ENCODE data around the gene TOM1. TPM values are rescaled to one million over a fixed set of nuclear protein-coding genes. Genes with fewer than 3 reads are reported as not detected.

Gene TOM1
- total RNA-seq, 4 donors from 2014 or later = 64.7 to 114 (median 86.5) TPM

DNA sequence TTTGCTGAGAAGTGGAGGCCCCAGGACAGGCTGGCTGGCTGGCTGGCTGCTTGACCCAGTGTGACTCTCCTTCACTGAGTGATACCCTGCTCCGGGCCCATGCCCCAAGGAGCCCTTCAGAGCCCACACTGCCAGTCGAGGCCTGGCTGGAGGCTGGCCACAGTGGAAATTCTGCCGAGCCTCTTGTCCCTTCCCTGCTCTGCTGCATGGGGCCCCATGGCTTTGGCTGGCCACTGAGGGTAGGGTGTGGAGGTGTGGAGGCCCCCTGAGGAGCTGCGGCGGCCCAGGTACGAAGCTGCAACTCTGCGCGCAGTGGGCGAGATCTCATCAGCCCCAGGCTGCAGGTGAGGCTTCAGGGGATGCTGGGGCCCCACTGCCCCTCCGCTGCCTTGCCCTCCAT, 47.8 kb downstream of the TOM1 start:
- 83 to 95% methylated on average over 7 to 10 of the region's 10 CpGs for WGBS, 2 donors
- no peak for DNase-seq (ENCODE audit: low spot score in 2 of 2)
- Histone ChIP-seq H3K9me3 (no peaks in the 10 kb centered on the region), H3K27me3 (no peaks in the 10 kb centered on the region), H3K36me3 (peaks cover 0 to 65% (median 0%) of the 10 kb centered on the region in 3 donors), H3K4me1 (peaks cover 0 to 24% (median 7%) of the 10 kb centered on the region in 4 donors), H3K27ac (no peak overlapping the region), H3K4me3 (no peak overlapping the region)
- TF ChIP-seq, protein P1, sequence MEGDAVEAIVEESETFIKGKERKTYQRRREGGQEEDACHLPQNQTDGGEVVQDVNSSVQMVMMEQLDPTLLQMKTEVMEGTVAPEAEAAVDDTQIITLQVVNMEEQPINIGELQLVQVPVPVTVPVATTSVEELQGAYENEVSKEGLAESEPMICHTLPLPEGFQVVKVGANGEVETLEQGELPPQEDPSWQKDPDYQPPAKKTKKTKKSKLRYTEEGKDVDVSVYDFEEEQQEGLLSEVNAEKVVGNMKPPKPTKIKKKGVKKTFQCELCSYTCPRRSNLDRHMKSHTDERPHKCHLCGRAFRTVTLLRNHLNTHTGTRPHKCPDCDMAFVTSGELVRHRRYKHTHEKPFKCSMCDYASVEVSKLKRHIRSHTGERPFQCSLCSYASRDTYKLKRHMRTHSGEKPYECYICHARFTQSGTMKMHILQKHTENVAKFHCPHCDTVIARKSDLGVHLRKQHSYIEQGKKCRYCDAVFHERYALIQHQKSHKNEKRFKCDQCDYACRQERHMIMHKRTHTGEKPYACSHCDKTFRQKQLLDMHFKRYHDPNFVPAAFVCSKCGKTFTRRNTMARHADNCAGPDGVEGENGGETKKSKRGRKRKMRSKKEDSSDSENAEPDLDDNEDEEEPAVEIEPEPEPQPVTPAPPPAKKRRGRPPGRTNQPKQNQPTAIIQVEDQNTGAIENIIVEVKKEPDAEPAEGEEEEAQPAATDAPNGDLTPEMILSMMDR (IDR thresholded peaks at IDR 0.05) = no peak
- TF ChIP-seq EP300 (IDR thresholded peaks at IDR 0.05) = no peak
- no peak for TF ChIP-seq POLR2A (IDR thresholded peaks at IDR 0.05)

DNA sequence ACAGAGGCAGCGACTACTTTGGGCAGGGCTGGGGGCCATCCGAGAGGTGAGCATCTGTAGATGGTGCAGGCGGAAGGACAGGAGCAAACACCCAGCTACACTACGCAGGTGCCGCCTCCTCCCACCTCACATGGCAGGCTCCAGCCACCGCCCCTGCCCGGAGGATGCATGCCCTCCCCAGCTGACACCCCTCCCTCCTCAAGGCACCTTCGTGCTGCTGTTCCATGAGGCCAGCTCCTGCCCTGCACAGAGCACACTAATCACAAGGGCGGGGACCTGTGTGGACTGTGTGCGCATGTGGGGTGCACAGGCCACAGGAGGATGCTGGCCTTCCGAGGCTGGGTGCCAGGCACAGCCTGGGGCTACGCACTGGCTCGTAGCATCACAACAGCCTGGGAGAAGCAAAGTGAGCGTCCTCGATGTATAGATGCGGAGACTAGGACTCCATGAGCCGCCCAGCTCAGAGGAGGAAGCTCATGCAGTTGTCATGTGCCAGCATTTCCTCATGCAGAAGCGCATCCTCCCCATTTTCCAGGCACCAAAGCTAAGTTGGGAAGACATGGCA, 48.4 kb downstream of the TOM1 start:
- WGBS, 2 donors = 79 to 87% methylated on average over 17 to 18 of the region's 18 CpGs
- Histone ChIP-seq H3K36me3 (peaks cover 0 to 58% (median 0%) of the 10 kb centered on the region in 3 donors), H3K27me3 (no peaks in the 10 kb centered on the region), H3K4me3 (no peak overlapping the region), H3K27ac (no peak overlapping the region), H3K4me1 (peaks cover 0 to 24% (median 7%) of the 10 kb centered on the region in 4 donors), H3K9me3 (no peaks in the 10 kb centered on the region)
- TF ChIP-seq POLR2A (IDR thresholded peaks at IDR 0.05) (no peak), EP300 (IDR thresholded peaks at IDR 0.05) (no peak)
- TF ChIP-seq, protein P1 (IDR thresholded peaks at IDR 0.05) = no peak
- DNase-seq (ENCODE audit: low spot score in 2 of 2) = no peak

DNA sequence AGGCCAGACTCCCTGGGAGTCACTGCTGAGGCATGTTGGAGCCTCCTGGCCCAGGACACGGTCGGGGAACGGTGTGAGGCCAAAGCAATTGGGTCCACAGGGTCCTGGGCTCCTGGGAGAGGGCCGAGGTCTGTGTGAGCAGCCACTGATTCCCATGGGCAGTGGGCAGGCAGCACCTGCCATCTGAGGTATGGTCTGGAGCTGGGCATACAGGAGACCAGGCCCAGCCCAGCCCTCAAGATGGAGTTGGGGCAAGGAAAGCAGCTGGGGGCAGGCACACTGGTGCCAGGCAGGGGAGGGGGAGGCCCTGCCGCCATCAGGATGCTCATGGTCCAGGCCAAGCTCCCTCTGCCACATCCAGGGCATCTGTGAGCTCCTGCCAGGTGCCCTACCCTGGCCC, 49.0 kb downstream of the TOM1 start:
- Histone ChIP-seq H3K4me3 (no peak overlapping the region), H3K36me3 (peaks cover 0 to 53% (median 0%) of the 10 kb centered on the region in 3 donors), H3K4me1 (peaks cover 0 to 26% (median 7%) of the 10 kb centered on the region in 4 donors), H3K27me3 (no peaks in the 10 kb centered on the region), H3K27ac (no peak overlapping the region), H3K9me3 (no peaks in the 10 kb centered on the region)
- TF ChIP-seq POLR2A (IDR thresholded peaks at IDR 0.05) = no peak
- TF ChIP-seq, protein P1 (IDR thresholded peaks at IDR 0.05) = no peak
- TF ChIP-seq EP300 (IDR thresholded peaks at IDR 0.05) = no peak
- DNase-seq (ENCODE audit: low spot score in 2 of 2) = no peak
- WGBS, 2 donors = 68 to 73% methylated on average over 4 to 5 of the region's 5 CpGs

DNA sequence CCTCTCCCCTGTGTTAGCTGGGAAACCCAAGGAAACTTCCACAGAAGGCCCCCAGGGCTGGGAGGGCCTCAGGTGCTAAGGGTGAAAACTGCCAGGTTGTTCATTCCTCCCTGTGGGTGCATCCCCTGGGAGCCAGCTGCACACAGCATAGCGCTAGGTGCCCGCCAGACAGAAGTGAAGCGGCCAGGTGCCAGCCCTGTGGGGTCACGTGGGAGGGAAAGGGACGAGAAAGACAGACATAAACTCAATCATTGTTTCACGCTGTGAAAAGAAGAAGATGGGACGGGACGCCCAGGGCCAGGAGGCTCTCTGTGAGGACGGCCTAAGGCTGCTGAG, 49.6 kb downstream of the TOM1 start:
- Histone ChIP-seq H3K27me3 (no peaks in the 10 kb centered on the region), H3K9me3 (no peaks in the 10 kb centered on the region), H3K4me1 (peaks cover 0 to 29% (median 7%) of the 10 kb centered on the region in 4 donors), H3K36me3 (peaks cover 0 to 47% (median 0%) of the 10 kb centered on the region in 3 donors), H3K27ac (no peak overlapping the region), H3K4me3 (no peak overlapping the region)
- DNase-seq (ENCODE audit: low spot score in 2 of 2) = no peak
- TF ChIP-seq EP300 (IDR thresholded peaks at IDR 0.05) (no peak), POLR2A (IDR thresholded peaks at IDR 0.05) (no peak)
- TF ChIP-seq, protein P1 (IDR thresholded peaks at IDR 0.05) = no peak
- WGBS, 2 donors = 61 to 73% methylated on average over 9 of the region's 9 CpGs

DNA sequence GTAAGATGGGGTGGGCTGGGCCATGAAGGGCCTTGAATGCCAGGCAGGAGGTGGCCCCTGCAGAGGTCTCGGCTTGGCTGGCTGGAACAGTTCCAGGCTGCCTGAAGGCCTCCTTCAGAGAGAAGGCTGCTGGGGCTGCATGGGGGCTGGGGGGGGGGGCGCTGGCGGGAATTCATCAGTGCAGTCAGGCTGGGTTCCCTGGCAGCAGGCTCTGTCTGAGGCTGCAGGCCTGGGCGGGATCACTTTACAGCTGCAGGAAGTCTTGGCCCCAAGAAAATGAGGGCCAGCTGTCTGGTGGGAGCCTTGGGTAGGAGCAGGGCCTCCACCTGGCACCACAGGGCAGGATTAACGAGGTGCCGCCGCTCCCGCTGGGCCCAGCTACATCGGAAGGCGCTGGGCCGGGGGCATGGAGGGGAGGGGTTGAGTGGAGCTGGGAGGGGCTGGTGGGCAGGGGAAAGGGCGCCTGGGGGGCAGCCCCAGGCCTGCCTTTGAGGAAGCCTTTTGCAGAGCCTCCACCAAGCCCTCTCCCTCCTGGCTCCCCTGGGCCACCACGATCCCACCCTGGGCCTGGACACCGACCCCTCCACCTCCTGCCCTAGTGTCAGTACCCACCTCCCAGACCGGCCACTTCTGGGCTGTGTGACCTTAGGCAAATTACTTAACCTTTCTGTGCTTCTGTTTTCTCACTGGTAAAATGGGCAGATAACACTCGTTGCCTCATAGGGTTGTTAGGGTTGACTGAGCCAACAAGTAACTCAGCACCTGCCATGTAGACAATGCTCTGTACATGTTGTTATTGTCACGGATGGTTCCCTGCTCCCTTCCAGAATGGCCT, 50.2 kb downstream of the TOM1 start:
- TF ChIP-seq, protein P1 (IDR thresholded peaks at IDR 0.05) = no peak
- TF ChIP-seq POLR2A (IDR thresholded peaks at IDR 0.05) (no peak), EP300 (IDR thresholded peaks at IDR 0.05) (no peak)
- no peak for DNase-seq (ENCODE audit: low spot score in 2 of 2)
- H3K4me3 ChIP-seq = no peak overlapping the region

More for the DNA sequence above, 50.2 kb downstream of the TOM1 start:
- Histone ChIP-seq H3K27ac (peak overlapping the region in 3 of 4 donors; percentile 79 to 90 (median 81)), H3K9me3 (no peaks in the 10 kb centered on the region), H3K4me1 (peaks cover 0 to 29% (median 7%) of the 10 kb centered on the region in 4 donors), H3K36me3 (peaks cover 0 to 41% (median 0%) of the 10 kb centered on the region in 3 donors), H3K27me3 (no peaks in the 10 kb centered on the region)
- 44 to 48% methylated on average over 14 to 16 of the region's 17 CpGs for WGBS, 2 donors

Measured in tibial nerve (tissue), 4 donors.